HepG2 (cell line): Measurements from ENCODE around the gene PPY. TPM values are rescaled to one million over a fixed set of nuclear protein-coding genes. Genes with fewer than 3 reads are reported as not detected.
A peak's percentile ranks its signal among the peaks of the same experiment; 100 is the strongest.

ENCODE experiments used
- ELF1 ChIP-seq: sonication (generic); formaldehyde crosslinking; IDR thresholded peaks from 2 replicates; pipeline ENCODE4 v1.4.0; 2020; ENCODE audit warnings: missing genetic modification reagents
- ESRRA ChIP-seq: sonication (generic); formaldehyde crosslinking; IDR thresholded peaks from 2 replicates; pipeline ENCODE4 v1.5.1; 2020; ENCODE audit warnings: mild to moderate bottlenecking, low read depth, missing genetic modification reagents
- HMG20A ChIP-seq: IDR thresholded peaks from 2 replicates; pipeline ENCODE4 v1.6.1; 2016; ENCODE audit warnings: borderline replicate concordance
- HNF4G ChIP-seq, 2 experiments: sonication (generic) in 1 of 2; formaldehyde crosslinking in 1 of 2; IDR thresholded peaks; 2 replicates each; pipeline versions ENCODE4 v1.4.0 to v1.6.1; 2011 to 2020; ENCODE audit warnings: borderline replicate concordance in 2 of 2, low read depth in 2 of 2, mild to moderate bottlenecking in 2 of 2, low read length in 1 of 2, missing genetic modification reagents in 1 of 2, moderate library complexity in 1 of 2
- HOXA9 ChIP-seq: sonication (generic); formaldehyde crosslinking; IDR thresholded peaks from 2 replicates; pipeline ENCODE4 v1.8.1; 2022; ENCODE audit warnings: missing genetic modification reagents, mild to moderate bottlenecking, moderate library complexity, borderline replicate concordance
- NR1H2 ChIP-seq: sonication (generic); formaldehyde crosslinking; IDR thresholded peaks from 2 replicates; pipeline ENCODE4 v1.8.1; 2022; ENCODE audit warnings: low read depth, missing genetic modification reagents, borderline replicate concordance
- PLSCR1 ChIP-seq: sonication (generic); formaldehyde crosslinking; IDR thresholded peaks from 2 replicates; pipeline ENCODE4 v1.5.0; 2020; ENCODE audit warnings: missing genetic modification reagents, mild to moderate bottlenecking, borderline replicate concordance
- RXRB ChIP-seq: IDR thresholded peaks from 2 replicates; pipeline ENCODE4 v1.6.1; 2016; ENCODE audit warnings: borderline replicate concordance, missing genetic modification reagents, missing compliant biosample characterization
- SP140L ChIP-seq: sonication (generic); formaldehyde crosslinking; IDR thresholded peaks from 2 replicates; pipeline ENCODE4 v1.4.0; 2020; ENCODE audit warnings: missing genetic modification reagents, borderline replicate concordance
- TBX2 ChIP-seq: sonication (generic); formaldehyde crosslinking; IDR thresholded peaks from 2 replicates; pipeline ENCODE4 v1.5.0; 2020; ENCODE audit warnings: missing genetic modification reagents, mild to moderate bottlenecking, borderline replicate concordance
- TEF ChIP-seq: sonication (generic); formaldehyde crosslinking; IDR thresholded peaks from 2 replicates; pipeline ENCODE4 v1.5.0; 2020; ENCODE audit warnings: missing genetic modification reagents
- ZFP37 ChIP-seq: sonication (generic); formaldehyde crosslinking; IDR thresholded peaks from 2 replicates; pipeline ENCODE4 v1.4.0; 2020; ENCODE audit warnings: missing genetic modification reagents, borderline replicate concordance
- ZMYM2 ChIP-seq: sonication (generic); formaldehyde crosslinking; IDR thresholded peaks from 2 replicates; pipeline ENCODE4 v1.8.0; 2022; ENCODE audit warnings: mild to moderate bottlenecking, missing genetic modification reagents
- ZNF407 ChIP-seq: sonication (generic); formaldehyde crosslinking; IDR thresholded peaks from one replicate; pipeline ENCODE4 v1.5.1; 2020; ENCODE audit warnings: mild to moderate bottlenecking, missing genetic modification reagents; ENCODE audit errors: not compliant biosample characterization
- ZNF556 ChIP-seq: sonication (generic); formaldehyde crosslinking; IDR thresholded peaks from 2 replicates; pipeline ENCODE4 v1.4.0; 2020; ENCODE audit warnings: mild to moderate bottlenecking, missing genetic modification reagents, borderline replicate concordance
- ZNF619 ChIP-seq: sonication (generic); formaldehyde crosslinking; IDR thresholded peaks from 2 replicates; pipeline ENCODE4 v1.4.0; 2020; ENCODE audit warnings: mild to moderate bottlenecking, missing genetic modification reagents
- ZNF776 ChIP-seq: sonication (generic); formaldehyde crosslinking; IDR thresholded peaks from 2 replicates; pipeline ENCODE4 v1.4.0; 2020; ENCODE audit warnings: mild to moderate bottlenecking, missing genetic modification reagents
- polyA plus RNA-seq, 8 experiments: library from polyadenylated mRNA; depleted of rRNA in 3 of 8; stranded (reverse) in 7 of 8; unstranded in 1 of 8; fragments of >200 nt; fragmentation: Illumina TruSeq in 4 of 8; extraction: Trizol in 4 of 8; gene quantifications; 2 replicates each; pipeline versions ENCODE4 v1.2.1 to v1.2.3, GENCODE V29; 2011 to 2016; ENCODE audit warnings: low read depth in 4 of 8, missing spikeins in 1 of 8, mixed read lengths in 1 of 8; ENCODE audit not compliant: insufficient read depth in 1 of 8
- total RNA-seq, 5 experiments: library from RNA; depleted of rRNA; stranded (reverse); fragments of >200 nt; fragmentation: Illumina TruSeq; extraction: Trizol; gene quantifications; 2 replicates each; pipeline ENCODE4 v1.2.3, GENCODE V29; 2016; ENCODE audit warnings: low read depth in 1 of 5

PPY gene
- total and polyA plus RNA-seq, 2 of the 13 experiments (the other 11 are each of a cell fraction or from before 2014, with no cell fraction given): not detected

- TF ChIP-seq ZNF407 (CRISPR knock-in tag): peak; percentile 59
- TF ChIP-seq PLSCR1 (CRISPR knock-in tag): no peak
- TF ChIP-seq HOXA9 (CRISPR knock-in tag): no peak
- peak; percentile 73; the same call in 1 of the 2 replicates for TF ChIP-seq NR1H2 (CRISPR knock-in tag)
- TF ChIP-seq ZMYM2 (CRISPR knock-in tag): peak; percentile 93
- TF ChIP-seq ELF1 (CRISPR knock-in tag): no peak
- TF ChIP-seq ZNF619 (CRISPR knock-in tag): no peak
- peak; percentile 65; the same call in 1 of the 2 replicates for TF ChIP-seq HMG20A (CRISPR knock-in tag)
- TF ChIP-seq SP140L: no peak
- TF ChIP-seq TBX2 (CRISPR knock-in tag): peak; percentile 100
- peak; percentile 66; the same call in 1 of the 2 replicates for TF ChIP-seq ZFP37 (CRISPR knock-in tag)
- TF ChIP-seq ESRRA: peak; percentile 78; the same call in 1 of the 2 replicates
- no peak; the same call in 1 of the 2 replicates for TF ChIP-seq HNF4G (IDR thresholded peaks at IDR 0.05; ENCODE audit: borderline replicate concordance, low read depth, low read length)
- peak; percentile 46; the same call in 1 of the 2 replicates for TF ChIP-seq HNF4G (CRISPR knock-in tag; IDR thresholded peaks at IDR 0.05; ENCODE audit: borderline replicate concordance, low read depth)
- TF ChIP-seq ZNF556 (CRISPR knock-in tag): peak; percentile 75; the same call in 1 of the 2 replicates
- TF ChIP-seq TEF: no peak
- peak; percentile 53; the same call in 1 of the 2 replicates for TF ChIP-seq ZNF776
- TF ChIP-seq RXRB (CRISPR knock-in tag): peak; percentile 91
Observed at GRCh38 chr17:43983515-43984411, 41.5 kb upstream of the PPY start (continued).
